Measurements from ENCODE around the gene DNAJB1. TPM values are rescaled to one million over a fixed set of nuclear protein-coding genes. Genes with fewer than 3 reads are reported as not detected.

The DNAJB1 gene
- total RNA-seq, 1 donor from 2014 or later = 61.9 TPM

DNA sequence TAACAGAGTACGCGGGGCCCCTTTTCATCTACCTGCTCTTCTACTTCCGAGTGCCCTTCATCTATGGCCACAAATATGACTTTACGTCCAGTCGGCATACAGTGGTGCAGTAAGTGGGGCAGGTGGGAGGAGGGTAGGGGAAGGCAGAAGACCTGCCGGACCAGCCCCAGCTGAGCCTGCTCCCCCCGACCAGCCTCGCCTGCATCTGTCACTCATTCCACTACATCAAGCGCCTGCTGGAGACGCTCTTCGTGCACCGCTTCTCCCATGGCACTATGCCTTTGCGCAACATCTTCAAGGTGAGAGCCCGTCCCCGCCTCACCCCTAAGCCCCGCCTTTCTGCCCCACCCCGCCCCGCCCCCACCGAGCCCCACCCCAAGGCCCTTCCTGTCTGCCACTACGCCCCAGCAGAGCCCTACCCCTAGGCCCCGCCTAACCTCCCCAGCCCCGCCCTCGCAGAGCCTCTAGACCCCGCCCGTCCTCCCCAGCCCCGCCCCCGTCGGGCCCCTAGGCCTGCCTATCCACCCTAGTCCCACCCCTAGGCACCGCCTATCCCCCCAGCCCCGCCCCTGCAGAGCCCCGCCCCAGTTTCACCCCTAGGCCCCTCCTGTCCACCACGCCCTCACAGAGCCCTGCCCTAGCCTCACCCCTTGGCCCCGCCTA lies 45.9 kb upstream of the DNAJB1 start:
- DNase-seq (ENCODE audit: low spot score) = peak; percentile 71
- Histone ChIP-seq H3K9ac (no peak overlapping the region), H3K36me3 (no peaks in the 10 kb centered on the region), H3K4me1 (peaks cover 32% of the 10 kb centered on the region), H2AFZ (replicated peaks) (no peak overlapping the region), H4K20me1 (ENCODE audit: low read depth) (peaks cover 50% of the 10 kb centered on the region), H3F3A (ENCODE audit: low read depth) (peaks cover 9% of the 10 kb centered on the region), H3K27me3 (no peaks in the 10 kb centered on the region), H3K79me2 (ENCODE audit: low read depth) (peaks cover 42% of the 10 kb centered on the region), H3K27ac (no peak overlapping the region), H3K4me3 (no peak overlapping the region), H3K4me2 (no peak overlapping the region), H3K9me3 (ENCODE audit: low read depth) (no peaks in the 10 kb centered on the region)
- no peak overlapping the region for H3K27ac Mint-ChIP-seq
- peaks cover 9% of the 10 kb centered on the region for H3K27me3 Mint-ChIP-seq (ENCODE audit: insufficient read depth, low read depth)
- H3K9me3 Mint-ChIP-seq = no peaks in the 10 kb centered on the region
- no peak overlapping the region for H3K4me3 Mint-ChIP-seq
- H3K4me1 Mint-ChIP-seq = peaks cover 16% of the 10 kb centered on the region
- TF ChIP-seq CTCF (IDR thresholded peaks at IDR 0.05) (no peak), EZH2phosphoT487 (IDR thresholded peaks at IDR 0.05) (no peak), EZH2 (IDR thresholded peaks at IDR 0.05) (no peak)
- peaks cover 2% of the 10 kb centered on the region for H3K36me3 Mint-ChIP-seq

- Histone ChIP-seq H3K4me2 (no peak overlapping the region), H3K4me1 (peaks cover 32% of the 10 kb centered on the region), H3F3A (ENCODE audit: low read depth) (peaks cover 9% of the 10 kb centered on the region), H3K4me3 (no peak overlapping the region), H3K9ac (no peak overlapping the region), H2AFZ (replicated peaks) (no peak overlapping the region), H3K9me3 (ENCODE audit: low read depth) (no peaks in the 10 kb centered on the region), H4K20me1 (ENCODE audit: low read depth) (peaks cover 56% of the 10 kb centered on the region), H3K27me3 (no peaks in the 10 kb centered on the region), H3K79me2 (ENCODE audit: low read depth) (peaks cover 42% of the 10 kb centered on the region), H3K36me3 (no peaks in the 10 kb centered on the region), H3K27ac (no peak overlapping the region)
- H3K4me3 Mint-ChIP-seq = no peak overlapping the region
- no peak overlapping the region for H3K27ac Mint-ChIP-seq
- TF ChIP-seq EZH2 (IDR thresholded peaks at IDR 0.05) = no peak
- TF ChIP-seq CTCF (IDR thresholded peaks at IDR 0.05) = no peak
- TF ChIP-seq EZH2phosphoT487 (IDR thresholded peaks at IDR 0.05) = no peak
- H3K9me3 Mint-ChIP-seq = no peaks in the 10 kb centered on the region
- peaks cover 2% of the 10 kb centered on the region for H3K36me3 Mint-ChIP-seq
- H3K27me3 Mint-ChIP-seq (ENCODE audit: insufficient read depth, low read depth) = peaks cover 7% of the 10 kb centered on the region
- H3K4me1 Mint-ChIP-seq = peaks cover 16% of the 10 kb centered on the region
- DNase-seq (ENCODE audit: low spot score) = no peak
These were observed 45.4 kb upstream of the DNAJB1 start for GRCh38 chr19:14563590-14563926.

GRCh38 chr19:14562660-14563589 lies 44.7 kb upstream of the DNAJB1 start:
- peak overlapping the region; percentile 46 for H3K27ac ChIP-seq
- no peak overlapping the region for H3K9ac ChIP-seq
- peaks cover 47% of the 10 kb centered on the region for H3K79me2 ChIP-seq (ENCODE audit: low read depth)
- H3K4me3 ChIP-seq = no peak overlapping the region
- Mint-ChIP-seq H3K4me1 (peaks cover 16% of the 10 kb centered on the region), H3K27ac (peak overlapping the region; percentile 89), H3K36me3 (peaks cover 2% of the 10 kb centered on the region), H3K9me3 (no peaks in the 10 kb centered on the region), H3K27me3 (ENCODE audit: insufficient read depth, low read depth) (peaks cover 7% of the 10 kb centered on the region), H3K4me3 (no peak overlapping the region)
- no peak overlapping the region for H2AFZ ChIP-seq (replicated peaks)
- H3K4me2 ChIP-seq = peak overlapping the region; percentile 2
- H3K9me3 ChIP-seq (ENCODE audit: low read depth) = no peaks in the 10 kb centered on the region
- peaks cover 32% of the 10 kb centered on the region for H3K4me1 ChIP-seq
- peaks cover 9% of the 10 kb centered on the region for H3F3A ChIP-seq (ENCODE audit: low read depth)
- no peak for TF ChIP-seq EZH2phosphoT487 (IDR thresholded peaks at IDR 0.05)
- TF ChIP-seq EZH2 (IDR thresholded peaks at IDR 0.05) = no peak
- TF ChIP-seq CTCF (IDR thresholded peaks at IDR 0.05) = no peak
- H3K36me3 ChIP-seq = no peaks in the 10 kb centered on the region
- peak; percentile 39 for DNase-seq (ENCODE audit: low spot score)
- no peaks in the 10 kb centered on the region for H3K27me3 ChIP-seq
- peaks cover 59% of the 10 kb centered on the region for H4K20me1 ChIP-seq (ENCODE audit: low read depth)

All from neural progenitor cell (in vitro differentiated cells).